GM12891 (cell line): ENCODE measurements around the gene RNF157.

Source experiments
- DNase-seq: peaks from one replicate; pipeline ENCODE4 v3.0.0; 2011; ENCODE audit warnings: low spot score; ENCODE audit not compliant: insufficient read length
- FAIRE-seq: peaks from 2 replicates; lab custom pipeline; 2011; peaks lifted over from hg19 to GRCh38; lab: Jason Lieb, UNC
- PAX5 ChIP-seq: IDR thresholded peaks from 2 replicates; pipeline ENCODE4 v1.6.1; 2011; ENCODE audit warnings: low read length, moderate library complexity, mild to moderate bottlenecking; ENCODE audit not compliant: insufficient read depth, severe bottlenecking
- POLR2A ChIP-seq: IDR thresholded peaks from 2 replicates; pipeline ENCODE4 v1.6.1; 2011; ENCODE audit warnings: low read depth, low read length, control low read depth
- POLR2AphosphoS5 ChIP-seq: IDR thresholded peaks from 2 replicates; pipeline ENCODE4 v1.6.1; 2011; ENCODE audit warnings: low read depth, low read length, control low read depth
- POU2F2 ChIP-seq: IDR thresholded peaks from 2 replicates; pipeline ENCODE4 v1.6.1; 2011; ENCODE audit warnings: low read depth, mild to moderate bottlenecking, control low read depth, low read length, moderate library complexity
- SPI1 ChIP-seq: IDR thresholded peaks from 2 replicates; pipeline ENCODE4 v1.6.1; 2011; ENCODE audit warnings: low read depth, low read length, control low read depth
- TAF1 ChIP-seq: IDR thresholded peaks from 2 replicates; pipeline ENCODE4 v1.6.1; 2011; ENCODE audit warnings: low read depth, low read length, control low read depth

Gene RNF157

GRCh38 chr17:76134911-76135809, 105.1 kb downstream of the RNF157 start:
- FAIRE-seq (no peak), DNase-seq (no peak)
- TF ChIP-seq PAX5 (no peak), POLR2AphosphoS5 (no peak), SPI1 (no peak), TAF1 (no peak), POU2F2 (no peak), POLR2A (no peak)

- TF ChIP-seq POU2F2 (no peak), TAF1 (no peak), POLR2AphosphoS5 (no peak), PAX5 (no peak), SPI1 (no peak), POLR2A (no peak)
- FAIRE-seq (no peak), DNase-seq (no peak)
Measured at GRCh38 chr17:76132574-76133338, 107.5 kb downstream of the RNF157 start.

GRCh38 chr17:76131692-76132573, 108.4 kb downstream of the RNF157 start:
- no peak for TF ChIP-seq SPI1
- TF ChIP-seq TAF1 = no peak
- TF ChIP-seq POLR2AphosphoS5 = no peak
- TF ChIP-seq POU2F2 = no peak
- TF ChIP-seq PAX5 = no peak
- TF ChIP-seq POLR2A = no peak
- no peak for DNase-seq
- FAIRE-seq = peak; percentile 31

GRCh38 chr17:76131051-76131691, 109.1 kb downstream of the RNF157 start:
- FAIRE-seq (no peak), DNase-seq (no peak)
- TF ChIP-seq POU2F2 (no peak), POLR2A (no peak), TAF1 (no peak), POLR2AphosphoS5 (no peak)

- FAIRE-seq = no peak
- no peak for DNase-seq
- TF ChIP-seq POLR2AphosphoS5 (no peak), SPI1 (no peak), PAX5 (no peak)
Measured at GRCh38 chr17:76130473-76130872, 109.8 kb downstream of the RNF157 start.

- DNase-seq = no peak
- TF ChIP-seq PAX5 (no peak), POLR2A (no peak), SPI1 (no peak), POU2F2 (no peak)
- no peak for FAIRE-seq
Measured at GRCh38 chr17:76125922-76126321, 114.4 kb downstream of the RNF157 start.

- DNase-seq (no peak), FAIRE-seq (no peak)
- TF ChIP-seq POU2F2 (no peak), POLR2A (no peak), TAF1 (no peak), PAX5 (no peak), POLR2AphosphoS5 (no peak), SPI1 (no peak)
Measured at GRCh38 chr17:76125391-76125675, 115.0 kb downstream of the RNF157 start.

GRCh38 chr17:76124582-76125390, 115.5 kb downstream of the RNF157 start:
- FAIRE-seq (peak; percentile 70), DNase-seq (peak; percentile 37)
- TF ChIP-seq POLR2A = no peak
